Stimulated activated CD8-positive, alpha-beta memory T cell treated with anti-CD3 and anti-CD28 coated beads, Interleukin-4, amount 100 ng/mL, for 48 hours (primary cell): ENCODE data around the gene TRIM9.

Experiments
- DNase-seq: peaks from one replicate; pipeline ENCODE4 v3.0.0-alpha.2; 2020

The TRIM9 gene

DNA sequence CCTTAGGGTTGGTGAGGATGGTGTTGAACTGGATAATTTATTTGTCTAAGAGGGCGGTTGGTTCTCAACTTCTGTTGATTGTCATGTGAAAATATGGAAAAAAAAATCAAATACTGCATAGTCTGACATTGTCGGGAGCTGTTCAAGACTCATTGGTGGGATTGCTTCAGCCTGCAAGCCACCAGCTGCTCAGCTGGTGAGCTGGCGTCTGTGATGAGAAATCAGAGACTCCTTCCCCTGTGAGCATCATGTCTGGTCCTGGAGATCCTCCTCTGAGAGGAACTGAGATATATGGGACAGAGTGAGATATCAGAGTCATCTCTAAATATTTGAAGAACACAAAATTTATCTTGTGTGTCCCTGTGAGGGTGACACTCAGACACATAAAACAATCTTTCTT, 49.9 kb downstream of the TRIM9 start:
- no peak for DNase-seq

DNA sequence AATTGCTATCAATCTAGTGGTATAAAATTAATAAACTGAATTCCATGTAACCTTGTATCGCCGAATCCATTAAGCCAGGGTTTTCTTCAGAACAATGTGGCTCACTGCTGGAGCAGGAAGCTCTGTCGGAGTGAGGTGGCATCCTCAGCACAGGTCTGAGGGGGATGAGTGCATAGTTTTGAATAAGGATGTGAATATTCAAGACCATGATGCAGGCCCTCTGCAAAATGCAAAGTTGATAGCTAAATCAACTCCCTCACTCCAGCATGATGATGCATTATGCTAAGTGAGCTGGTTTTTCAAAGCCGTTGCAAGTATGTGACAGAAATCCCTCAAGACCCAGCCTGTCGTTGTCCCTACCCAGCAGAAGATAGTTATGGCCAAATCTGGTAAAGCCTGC, 53.0 kb downstream of the TRIM9 start:
- DNase-seq = no peak

DNA sequence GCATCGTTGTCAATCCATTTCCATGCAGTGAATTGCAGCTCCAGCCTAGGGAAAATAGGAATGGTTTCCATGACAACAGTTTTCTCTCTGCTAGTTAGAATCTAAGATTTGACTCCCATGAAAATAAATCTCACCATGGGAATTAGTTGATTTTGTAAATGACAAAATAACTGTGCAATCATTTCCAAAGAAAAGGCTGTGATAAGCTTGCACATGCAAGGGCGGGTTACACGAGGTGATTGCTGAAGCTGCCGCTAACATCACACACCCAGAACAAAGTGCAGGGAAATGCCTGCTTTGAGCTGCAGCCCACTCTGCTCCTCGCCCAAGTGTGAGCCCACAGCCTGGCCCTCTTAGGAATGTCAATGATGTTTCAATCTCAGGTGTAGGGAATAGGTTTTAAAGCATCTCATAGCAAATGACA, 53.8 kb downstream of the TRIM9 start:
- DNase-seq = no peak

DNA sequence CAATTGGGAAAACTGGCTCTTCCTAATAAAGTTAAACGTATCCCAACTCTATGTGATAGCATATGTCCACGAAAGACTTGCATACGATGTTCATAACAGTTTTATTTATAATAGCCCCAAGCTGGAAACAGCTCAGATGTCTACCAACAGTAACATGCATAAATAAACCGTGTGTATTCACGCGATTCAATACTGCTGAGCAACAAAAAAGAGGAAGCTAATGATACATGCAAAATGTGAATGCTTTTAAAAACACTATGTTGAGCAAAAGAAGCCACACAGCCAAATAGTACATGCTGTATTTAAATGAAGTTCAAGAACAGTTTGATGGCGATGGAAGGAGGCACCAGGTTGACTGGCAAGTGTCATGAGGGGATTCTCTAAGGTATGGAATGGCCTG, 55.7 kb downstream of the TRIM9 start:
- no peak for DNase-seq

DNA sequence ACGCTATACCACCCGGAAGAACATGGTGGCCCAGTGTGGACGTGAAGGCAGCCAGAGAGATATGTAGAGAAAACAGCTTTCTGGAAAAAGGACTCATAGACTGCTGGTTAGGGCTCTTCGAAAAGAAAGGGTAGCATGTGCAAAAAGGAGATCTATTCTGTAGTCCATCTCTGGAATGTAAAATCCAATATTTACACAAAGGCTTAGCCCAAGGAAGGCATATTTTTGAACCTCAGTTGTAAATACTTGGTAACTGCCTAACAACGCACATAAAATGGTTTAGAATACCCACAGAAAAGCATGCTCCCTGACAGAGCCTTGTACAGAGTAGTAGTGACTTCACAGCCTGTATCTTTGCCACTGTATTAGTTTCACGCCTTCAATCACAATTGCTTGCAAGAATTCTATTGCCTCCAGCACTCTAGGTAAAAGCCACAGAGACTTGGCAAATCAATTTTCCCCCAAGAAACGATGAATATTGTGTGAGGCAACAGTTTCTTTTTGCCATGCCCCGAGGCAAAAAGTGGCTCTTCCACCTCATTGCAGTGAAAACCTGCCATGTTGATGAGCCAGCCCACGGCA, 59.2 kb downstream of the TRIM9 start:
- no peak for DNase-seq

DNA sequence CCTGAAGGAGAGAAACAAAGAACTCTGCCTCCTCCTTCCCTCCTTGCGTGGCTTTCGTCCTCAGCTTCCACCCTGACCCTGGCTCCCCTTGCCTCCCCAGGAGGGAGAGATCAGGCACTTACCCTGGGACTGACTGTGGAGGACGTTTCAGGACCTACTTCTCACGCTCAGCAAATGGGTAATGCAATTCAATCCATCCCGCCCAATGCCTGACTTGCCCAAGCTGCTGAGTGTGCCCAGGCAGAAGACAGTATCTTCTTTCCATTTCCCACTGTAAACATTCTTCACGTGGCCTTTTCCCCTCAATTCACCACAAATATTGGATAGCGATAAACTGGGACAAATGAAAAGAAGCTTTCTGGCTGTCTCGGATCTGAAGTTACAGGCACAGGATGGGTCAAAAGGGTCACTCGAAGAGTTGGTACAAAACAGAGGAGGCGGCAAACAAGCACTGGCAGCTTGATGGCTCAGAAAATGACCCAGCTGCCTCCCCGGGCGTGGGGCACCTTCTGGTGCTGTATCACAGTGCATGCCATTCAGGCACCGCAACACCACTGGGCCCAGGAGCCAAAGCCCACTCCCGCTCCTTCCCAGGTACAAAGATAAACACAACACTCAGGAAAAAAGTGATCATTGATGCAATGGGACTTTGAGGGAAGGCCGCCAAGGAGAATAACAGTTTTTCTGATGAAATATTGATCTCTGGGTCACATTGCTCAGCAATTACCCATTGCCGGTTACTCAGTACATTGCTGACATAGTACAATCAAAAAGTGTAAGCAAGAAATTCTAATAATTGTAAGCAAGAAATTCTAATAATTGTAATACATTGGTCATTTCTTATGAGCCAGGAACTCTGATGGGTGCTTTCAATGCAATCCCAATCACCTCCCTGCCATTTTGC, 65.8 kb downstream of the TRIM9 start:
- no peak for DNase-seq

DNA sequence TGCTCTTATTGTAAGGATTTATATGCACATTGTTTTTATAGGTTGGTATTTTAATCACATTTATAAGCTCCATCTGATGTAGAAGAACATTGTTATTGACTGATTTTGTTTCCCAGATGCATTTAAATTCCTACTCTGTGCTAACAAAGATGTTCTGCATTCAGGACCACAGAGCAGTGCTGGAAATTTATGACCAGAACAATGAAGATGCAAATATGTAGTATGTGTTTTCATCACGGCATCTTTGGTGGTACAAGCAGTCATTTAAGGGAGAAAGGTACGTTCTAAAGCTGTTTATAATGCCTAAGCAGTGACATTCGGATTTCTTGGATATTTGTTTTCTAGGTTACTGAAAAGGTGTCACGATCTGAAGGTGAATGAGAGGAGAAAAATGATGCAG, 66.5 kb downstream of the TRIM9 start:
- no peak for DNase-seq

DNA sequence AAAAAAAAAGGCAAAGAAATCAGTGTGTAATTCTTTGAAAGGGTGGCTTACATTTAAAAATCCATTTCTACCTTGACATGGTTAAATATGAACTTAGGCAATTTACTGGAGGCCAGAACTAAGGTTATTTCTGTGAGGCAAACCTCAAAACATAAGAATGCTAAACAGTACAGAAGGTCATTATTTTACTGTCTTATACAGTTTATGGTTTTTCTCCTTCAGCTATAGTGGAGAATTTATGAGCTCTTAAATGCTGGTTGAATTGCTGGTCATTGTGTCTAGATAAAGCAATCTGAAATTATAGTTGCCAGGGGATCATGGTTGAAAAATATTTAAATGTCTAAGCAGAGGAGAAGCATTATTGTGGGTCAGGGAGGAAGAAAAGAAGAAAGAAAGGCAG, 70.5 kb downstream of the TRIM9 start:
- DNase-seq = no peak

DNA sequence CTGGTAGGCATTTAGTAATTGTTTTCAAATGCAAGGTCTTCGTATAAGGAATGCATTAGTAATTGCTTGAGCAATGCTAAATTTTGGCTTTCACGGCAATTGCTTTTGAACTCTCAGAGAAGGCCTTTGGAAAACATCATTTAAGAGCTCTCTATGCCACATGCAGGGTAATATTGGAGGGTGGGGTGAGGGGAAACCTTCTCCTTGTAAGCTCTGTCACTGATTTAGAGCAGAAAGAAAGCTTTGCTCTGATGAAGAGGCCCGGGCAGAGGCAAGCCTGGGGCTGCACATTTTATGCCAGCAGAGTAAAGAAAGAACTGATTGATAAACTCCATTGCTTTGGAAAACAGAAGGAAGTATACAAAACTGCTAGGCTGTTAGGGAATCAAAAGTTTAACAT, 70.9 kb downstream of the TRIM9 start:
- no peak for DNase-seq

DNA sequence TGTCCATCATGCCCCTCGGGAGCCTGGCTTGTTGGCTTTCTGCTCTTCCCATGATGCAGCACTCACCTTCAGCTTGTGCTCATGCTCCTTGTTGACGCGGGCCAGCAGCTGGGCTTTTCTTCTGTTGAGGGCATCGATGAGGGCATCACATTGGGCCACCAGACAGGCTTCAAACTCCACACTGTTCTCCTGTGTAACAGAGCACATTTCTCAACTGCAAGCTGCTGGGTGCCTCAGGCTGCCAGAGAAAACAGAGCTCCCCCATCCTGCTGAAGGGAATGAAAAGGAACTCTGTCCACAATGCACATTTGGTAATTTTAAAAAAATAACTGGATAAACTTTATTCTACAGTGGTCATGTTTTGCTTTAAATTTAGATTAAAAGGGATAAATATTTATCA, 72.1 kb downstream of the TRIM9 start:
- DNase-seq = no peak

DNA sequence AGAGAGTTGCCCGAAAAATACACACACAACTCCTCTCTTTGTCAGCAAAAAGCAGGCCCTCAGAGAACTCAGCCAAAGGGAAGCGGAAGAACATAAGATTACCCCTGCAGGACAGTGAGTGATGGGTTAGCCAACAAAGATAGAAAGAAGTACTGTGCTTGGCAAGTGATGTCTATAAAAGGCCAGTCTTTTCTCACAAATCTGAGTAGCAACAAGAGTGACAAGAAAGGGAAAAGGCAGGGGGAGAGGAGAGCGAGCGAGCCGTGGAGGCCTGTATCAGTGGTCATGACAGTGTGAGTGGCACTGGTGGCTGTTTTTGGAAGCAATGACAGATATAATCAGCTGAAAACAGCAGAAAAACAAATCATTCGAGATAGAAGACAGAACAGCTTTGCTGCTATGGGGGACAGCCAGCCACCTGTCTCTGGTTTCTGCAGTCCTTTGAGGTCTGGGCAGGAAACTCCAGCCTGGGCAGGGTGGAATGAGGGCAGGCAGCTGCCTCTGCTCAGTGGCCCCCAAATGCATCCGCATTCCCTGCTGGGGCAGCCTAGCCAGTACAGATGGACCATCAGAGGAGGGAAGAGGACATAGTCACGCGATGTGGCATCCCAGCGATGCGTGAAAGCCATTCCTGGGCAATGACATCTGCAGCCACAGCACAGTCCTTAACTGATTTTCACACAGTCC, 74.7 kb downstream of the TRIM9 start:
- DNase-seq = no peak

DNA sequence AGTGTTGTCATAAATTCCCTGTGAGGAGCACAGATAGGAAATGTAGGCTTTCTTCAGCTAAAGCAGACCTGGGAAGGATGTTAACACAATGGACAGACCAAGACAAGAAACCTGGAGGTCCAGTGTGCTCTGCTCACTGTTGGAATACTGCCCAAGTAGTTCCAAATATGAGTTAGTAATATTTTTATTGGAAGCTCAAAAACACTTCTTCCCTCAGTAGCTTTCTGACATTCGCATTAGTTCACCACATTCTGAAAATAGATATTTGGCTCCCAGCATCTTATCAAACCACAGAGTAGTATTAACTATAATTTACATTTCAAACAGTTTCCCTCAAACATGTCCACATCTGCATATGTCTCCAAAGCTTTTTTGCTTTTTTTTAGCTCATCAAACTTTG, 75.8 kb downstream of the TRIM9 start:
- no peak for DNase-seq

DNA sequence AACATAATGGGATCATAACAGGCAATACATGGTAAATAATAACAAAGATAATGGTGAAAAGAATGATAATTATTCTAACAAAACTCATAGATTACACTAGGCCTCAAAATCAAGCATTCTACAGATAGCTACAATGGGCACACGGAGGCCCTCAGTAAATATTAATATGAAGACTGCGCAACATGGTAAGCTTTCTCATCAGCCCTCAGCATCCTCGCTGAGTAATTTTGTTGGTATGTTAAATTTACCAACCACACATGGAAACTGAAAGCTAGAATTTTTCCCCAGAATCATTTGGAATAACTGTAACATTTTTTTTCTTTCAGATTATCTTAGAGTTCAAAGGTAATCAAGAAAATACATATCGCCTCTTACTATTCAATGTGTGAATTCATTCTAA, 76.4 kb downstream of the TRIM9 start:
- DNase-seq = no peak

DNA sequence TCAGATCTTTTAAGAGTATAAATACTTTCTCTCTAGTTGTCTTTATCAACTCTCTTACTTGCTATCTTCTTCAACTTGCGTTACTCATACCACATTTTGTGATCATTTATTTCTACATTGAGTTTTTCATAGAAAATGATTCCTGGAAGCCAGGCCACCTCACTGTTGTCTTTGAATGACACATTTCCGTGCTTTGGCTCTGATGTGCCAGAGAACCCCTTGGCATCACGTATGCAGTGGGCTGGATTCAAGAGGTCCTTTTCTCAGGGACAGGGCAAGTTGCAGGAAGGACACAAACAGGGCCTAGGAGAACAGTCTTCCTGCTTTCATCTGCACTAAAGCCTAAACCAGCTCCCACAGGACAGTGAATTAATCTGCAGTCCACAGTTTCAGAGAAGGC, 80.3 kb downstream of the TRIM9 start:
- no peak for DNase-seq

DNA sequence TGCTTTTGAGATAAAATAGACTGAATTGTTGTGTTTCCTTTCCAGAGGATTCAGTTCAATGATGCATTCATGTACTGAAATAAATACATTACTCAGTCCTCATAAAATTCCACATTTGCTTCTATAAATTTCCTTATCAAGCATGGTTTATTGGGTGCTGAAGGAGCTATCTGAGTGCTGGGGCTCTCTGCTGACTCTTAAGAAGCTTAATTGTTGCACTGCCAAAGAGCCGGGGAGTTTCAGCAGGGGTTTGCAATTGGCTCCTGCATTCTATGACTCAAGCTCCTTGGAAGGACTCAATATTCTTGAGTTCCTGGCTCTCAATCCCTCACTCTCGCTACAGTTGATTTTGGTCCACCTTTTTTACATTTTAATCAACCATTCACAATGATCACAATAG, 80.8 kb downstream of the TRIM9 start:
- DNase-seq = no peak

DNA sequence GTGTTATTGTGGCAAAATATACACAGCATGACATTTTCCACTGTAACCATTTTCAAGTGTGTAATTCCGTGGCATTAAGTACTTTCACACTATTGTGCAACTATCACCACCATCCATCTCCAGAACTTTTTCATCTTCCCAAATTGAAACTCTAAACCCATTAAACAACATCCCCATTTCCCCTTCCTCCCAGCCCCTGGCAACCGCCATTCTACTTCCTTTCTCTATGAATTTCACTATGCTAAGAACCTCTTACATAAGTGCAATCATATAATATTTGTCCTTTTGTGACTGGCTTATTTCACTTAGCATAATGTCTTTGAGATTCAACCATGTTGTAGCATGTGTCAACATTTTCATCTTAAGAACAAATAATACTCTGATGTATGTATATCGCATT, 82.8 kb downstream of the TRIM9 start:
- DNase-seq = no peak

DNA sequence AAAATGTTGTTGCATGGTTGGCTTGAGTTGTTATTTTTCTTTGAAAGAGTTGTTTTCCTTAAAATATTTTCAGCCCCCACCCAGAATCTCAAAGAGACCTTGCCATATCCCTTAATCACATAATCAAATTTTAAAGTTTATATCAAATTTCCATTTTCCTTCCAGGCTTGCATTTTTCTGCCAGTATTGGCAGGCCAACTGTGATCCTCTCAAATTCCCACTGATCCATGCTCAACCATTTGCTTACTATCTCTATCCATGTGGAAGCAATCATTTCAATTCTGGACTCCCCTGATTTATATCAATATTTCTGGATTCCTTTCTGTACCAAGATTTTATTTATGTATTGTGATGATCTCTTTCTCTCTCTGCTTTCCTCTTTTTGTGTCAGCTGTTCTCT, 86.5 kb downstream of the TRIM9 start:
- no peak for DNase-seq

DNA sequence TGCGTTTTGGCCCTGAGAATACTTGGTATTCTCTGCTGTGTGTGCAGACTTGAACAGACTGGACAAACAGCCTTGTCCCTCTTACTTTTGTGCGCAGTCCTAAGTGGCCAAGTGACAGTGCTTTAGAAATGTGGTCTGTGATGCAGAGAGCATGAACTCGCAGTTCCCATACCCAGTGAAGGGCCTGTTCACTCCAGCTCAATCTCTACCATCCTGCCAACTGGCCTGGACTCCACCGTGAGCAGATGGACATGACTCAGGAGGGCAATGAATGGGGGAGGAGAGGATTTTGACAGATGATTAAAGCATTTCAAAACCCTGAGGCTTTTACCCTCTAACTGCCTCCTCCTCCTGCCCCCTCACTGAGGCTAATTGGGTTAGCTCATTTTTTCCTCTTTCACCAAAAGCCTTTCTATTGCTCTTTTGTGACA, 88.1 kb downstream of the TRIM9 start:
- DNase-seq = no peak

DNA sequence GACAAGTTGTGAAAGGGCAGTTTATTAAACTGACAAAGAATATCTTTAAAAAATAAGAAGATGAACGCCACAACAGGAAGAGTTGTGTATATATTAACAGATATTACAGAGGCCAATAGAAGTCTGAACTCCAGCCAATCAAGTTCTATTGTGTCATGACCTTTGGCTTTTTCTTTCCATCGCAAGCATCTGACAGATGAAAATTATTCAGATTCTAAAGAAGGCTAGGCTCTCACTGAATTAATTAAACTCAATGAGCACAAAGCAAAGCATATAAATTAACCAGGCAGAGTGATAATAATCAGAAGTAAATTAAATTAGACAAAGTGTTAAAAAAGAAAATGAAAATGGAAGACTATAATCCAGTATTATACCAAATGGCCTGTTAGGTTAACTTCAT, 88.6 kb downstream of the TRIM9 start:
- DNase-seq = no peak

DNA sequence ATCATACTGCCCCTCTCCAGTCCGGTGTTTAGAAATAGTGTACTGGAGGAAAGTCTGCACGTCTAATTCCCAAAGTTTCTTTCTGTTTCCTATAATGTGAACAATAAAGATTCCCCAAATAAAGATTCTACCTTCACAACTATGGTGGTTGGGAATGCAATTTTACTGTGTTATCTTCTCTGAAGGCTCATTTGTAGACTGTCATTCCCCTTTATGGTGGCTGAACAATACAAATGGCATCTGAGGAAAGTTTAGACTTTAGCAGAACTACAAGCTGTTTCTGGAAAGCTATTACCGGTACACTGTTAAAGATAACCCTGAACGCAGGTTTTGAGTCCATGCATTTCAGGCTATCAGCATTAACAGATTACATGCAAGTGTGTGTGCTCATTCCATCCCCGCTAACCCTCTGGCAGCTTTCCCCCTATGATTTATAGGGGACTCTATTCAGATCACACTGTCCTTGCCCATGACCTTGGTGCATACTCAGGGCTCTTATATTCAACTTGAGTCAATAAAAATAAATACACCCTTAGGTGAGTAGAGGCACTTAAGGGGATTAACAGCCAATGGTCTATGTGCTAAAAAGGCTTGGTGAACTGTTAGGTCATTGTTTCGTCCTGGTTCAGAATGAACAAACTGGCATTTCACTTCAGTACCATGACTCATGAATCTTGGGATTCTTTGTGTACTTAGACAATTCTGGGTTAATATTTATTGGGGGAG, 89.9 kb downstream of the TRIM9 start:
- DNase-seq = no peak

DNA sequence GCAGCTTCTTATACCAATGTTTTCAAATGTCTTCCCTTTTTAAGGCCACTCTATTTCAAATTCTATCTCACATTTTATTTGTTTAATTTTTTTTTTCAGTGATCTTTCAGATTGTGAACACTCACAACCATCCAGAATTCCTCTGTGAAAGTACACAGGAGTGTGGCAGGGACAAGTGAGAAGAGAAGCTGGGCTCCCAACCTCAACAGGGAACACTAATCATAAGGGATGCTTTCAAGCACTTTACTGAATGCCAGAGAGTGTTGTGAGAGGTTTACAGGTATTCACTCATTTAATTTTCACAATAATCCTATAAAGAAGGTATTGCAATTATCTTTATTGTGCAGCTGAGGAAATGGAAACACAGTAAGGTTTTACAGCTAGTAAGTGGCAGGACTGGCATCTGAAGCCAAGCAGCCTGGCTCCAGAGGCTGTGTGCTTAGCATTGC, 90.5 kb downstream of the TRIM9 start:
- DNase-seq = no peak

DNA sequence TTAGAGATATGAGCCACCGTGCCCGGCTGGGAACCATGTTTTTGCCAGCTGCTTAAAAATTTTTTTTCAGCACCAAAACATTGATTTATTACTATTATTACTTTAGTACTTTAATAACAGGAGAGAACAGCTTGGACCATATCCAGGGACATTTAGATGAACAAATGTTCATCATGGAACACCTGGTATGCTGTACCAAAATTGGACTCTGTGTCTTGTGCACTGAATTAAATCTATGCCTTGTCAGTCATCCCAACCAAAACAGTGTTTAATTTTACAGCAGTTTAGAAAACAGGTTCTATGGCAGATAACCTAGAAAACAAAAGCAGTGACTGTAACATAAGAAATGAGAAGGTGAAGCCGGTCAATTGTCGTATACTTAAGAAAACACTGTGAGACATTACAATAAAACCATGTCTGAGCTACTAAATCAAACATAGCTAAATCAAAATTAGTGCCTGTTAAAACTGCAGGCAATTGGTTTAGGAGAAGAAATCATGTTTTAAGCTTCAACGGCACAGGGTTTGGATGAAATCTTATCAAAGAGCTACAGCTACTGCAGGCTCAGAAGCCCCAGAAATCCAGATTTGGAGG, 92.4 kb downstream of the TRIM9 start:
- no peak for DNase-seq

DNA sequence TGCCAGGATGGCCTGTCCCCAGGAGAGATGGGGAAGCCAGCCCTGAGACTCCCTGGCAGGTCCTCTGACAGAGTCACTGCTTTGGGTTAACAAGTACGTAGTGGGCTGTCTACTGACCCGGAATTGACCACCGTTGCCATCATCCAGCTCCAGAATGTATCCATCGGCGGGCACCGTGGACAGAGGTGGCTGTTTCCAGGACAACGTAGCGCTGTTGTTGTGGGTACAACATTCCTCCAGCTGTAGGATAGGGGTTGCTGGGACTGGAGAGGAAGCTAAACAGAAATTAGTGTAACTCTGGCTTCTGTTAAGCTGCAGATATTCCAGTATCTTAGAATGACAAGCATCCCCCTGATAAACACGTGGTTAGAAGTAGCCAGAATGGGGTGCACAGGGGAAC, 94.3 kb downstream of the TRIM9 start:
- no peak for DNase-seq
